K562 (cell line): ENCODE results near the gene GMDS. TPM values are rescaled to one million over a fixed set of nuclear protein-coding genes. Genes with fewer than 3 reads are reported as not detected.

Source experiments
- ATAC-seq: fragments of 200-7000 bp; cut with Tn5 transposase; 3 replicates; pipeline ENCODE4 v1.9.1; 2020; ENCODE audit warnings: moderate library complexity
- BruUV-seq: library from RNA; stranded (reverse); fragments of 400-500 nt; replicated peaks from 2 replicates; lab custom pipeline; 2021; lab: Mats Ljungman, UMichigan
- CTCF ChIA-PET: fragments of 300-600 bp; formaldehyde crosslinking; extraction: SDS; loops from one replicate; lab custom pipeline; 2021; ENCODE audit warnings: low intra/inter-chr PET ratio; lab: Yijun Ruan, JAX
- POLR2A ChIA-PET: fragments of 300-600, 350-650 bp; sonication (Branson Sonifier 250); formaldehyde crosslinking; extraction: SDS; loops from one replicate; lab custom pipeline; 2021; ENCODE audit warnings: antibody characterized with exemption, inconsistent platforms; lab: Yijun Ruan, JAX
- DNase-seq, 4 experiments: peaks; one replicate each; pipeline versions ENCODE4 v3.0.0 to v3.0.0-alpha.2; 2011 to 2018; ENCODE audit warnings: low spot score in 3 of 4, mixed read lengths in 3 of 4; ENCODE audit errors: extremely low read depth in 1 of 4
- FAIRE-seq: peaks from 2 replicates; lab custom pipeline; 2011; peaks lifted over from hg19 to GRCh38; lab: Jason Lieb, UNC
- H2AFZ ChIP-seq: 2 replicates; pipeline ENCODE4 v1.6.0; 2011; ENCODE audit warnings: low read depth, low read length, control low read depth, inconsistent platforms
- H3K27ac ChIP-seq: fragments of 200-600 bp; 3 replicates; pipeline ENCODE4 v1.8.0; 2011; ENCODE audit warnings: low read depth, mild to moderate bottlenecking, control low read depth, inconsistent platforms, low read length, moderate library complexity, mixed read lengths; ENCODE audit errors: extremely low read depth
- H3K27me3 ChIP-seq, 2 experiments: fragments of 300-600 bp in 1 of 2; 2 replicates in 1 of 2; 3 replicates in 1 of 2; pipeline versions ENCODE4 v1.6.0 to v1.8.0; 2011; ENCODE audit warnings: inconsistent platforms in 2 of 2, low read length in 2 of 2, mild to moderate bottlenecking in 1 of 2, mixed read lengths in 1 of 2, moderate library complexity in 1 of 2; ENCODE audit not compliant: control insufficient read depth in 2 of 2, insufficient read depth in 2 of 2
- H3K36me3 ChIP-seq: fragments of 300-600 bp; 3 replicates; pipeline ENCODE4 v1.8.0; 2011; ENCODE audit warnings: mild to moderate bottlenecking, low read length, inconsistent platforms; ENCODE audit not compliant: control insufficient read depth, insufficient read depth
- H3K4me1 ChIP-seq, 2 experiments: fragments of 200-600 bp in 1 of 2; replicated peaks in 1 of 2; 2 replicates in 1 of 2; 3 replicates in 1 of 2; pipeline versions ENCODE4 v1.5.1 to v1.8.0; 2011; ENCODE audit warnings: inconsistent platforms in 2 of 2, low read length in 2 of 2, mild to moderate bottlenecking in 1 of 2, mixed read lengths in 1 of 2, moderate library complexity in 1 of 2; ENCODE audit not compliant: control insufficient read depth in 2 of 2, insufficient read depth in 2 of 2
- H3K4me2 ChIP-seq: 2 replicates; pipeline ENCODE4 v1.6.1; 2011; ENCODE audit warnings: low read length, control low read depth, inconsistent platforms, mixed read lengths; ENCODE audit not compliant: insufficient read depth
- H3K4me3 ChIP-seq: fragments of 200-600 bp; sonication (generic), shearing (Covaris generic); 2 replicates; pipeline ENCODE4 v1.5.1; 2016; ENCODE audit warnings: control low read depth, inconsistent platforms
- H3K79me2 ChIP-seq: fragments of 200-600 bp; 3 replicates; pipeline ENCODE4 v1.8.0; 2011; ENCODE audit warnings: low read length, inconsistent platforms; ENCODE audit not compliant: control insufficient read depth, insufficient read depth
- H3K9ac ChIP-seq, 2 experiments: 2 replicates each; pipeline versions ENCODE4 v1.6.0 to v1.6.1; 2011; ENCODE audit warnings: low read depth in 2 of 2, low read length in 2 of 2, control low read depth in 1 of 2, inconsistent platforms in 1 of 2, mild to moderate bottlenecking in 1 of 2, mixed read lengths in 1 of 2; ENCODE audit not compliant: insufficient read depth in 1 of 2
- H3K9me1 ChIP-seq: one replicate; pipeline ENCODE4 v1.6.0; 2011; ENCODE audit warnings: inconsistent platforms, mild to moderate bottlenecking, low read length, moderate library complexity; ENCODE audit not compliant: control insufficient read depth, insufficient read depth
- H3K9me3 ChIP-seq: replicated peaks from 2 replicates; pipeline ENCODE4 v1.5.1; 2011; ENCODE audit warnings: low read depth, low read length, inconsistent platforms; ENCODE audit not compliant: control insufficient read depth, insufficient read depth
- H4K20me1 ChIP-seq: replicated peaks from 2 replicates; pipeline ENCODE4 v1.6.1; 2011; ENCODE audit warnings: low read length, inconsistent platforms, mixed read lengths; ENCODE audit not compliant: control insufficient read depth, insufficient read depth
- DACH1 ChIP-seq: fragments of 450-650 bp; IDR thresholded peaks from 2 replicates; pipeline ENCODE4 v1.6.1; 2018; ENCODE audit not compliant: partially characterized antibody
- EGR1 ChIP-seq: fragments of 450-650 bp; conservative IDR thresholded peaks from 2 replicates; pipeline ENCODE4 v1.6.1; 2017; ENCODE audit warnings: mild to moderate bottlenecking
- FUS ChIP-seq: fragments of 200-400 bp; formaldehyde crosslinking; optimal IDR thresholded peaks from 2 replicates; pipeline ENCODE3; 2017; ENCODE audit warnings: low read depth, low read length
- HDAC2 ChIP-seq: fragments of 450-650 bp; IDR thresholded peaks from 2 replicates; pipeline ENCODE4 v1.6.1; 2016; ENCODE audit warnings: mild to moderate bottlenecking
- POLR2AphosphoS2 ChIP-seq: IDR thresholded peaks from 2 replicates; pipeline ENCODE4 v1.6.1; 2012; ENCODE audit warnings: low read length, improper control_type of control experiment
- RNF2 ChIP-seq: sonication (generic); IDR thresholded peaks from 2 replicates; pipeline ENCODE4 v1.6.1; 2016
- SNIP1 ChIP-seq: fragments of 450-650 bp; IDR thresholded peaks from 2 replicates; pipeline ENCODE4 v1.7.1; 2017; ENCODE audit warnings: low read depth, mild to moderate bottlenecking
- ZBTB7A ChIP-seq: IDR thresholded peaks from 2 replicates; pipeline ENCODE4 v1.6.1; 2011; ENCODE audit warnings: low read depth, mild to moderate bottlenecking, low read length, moderate library complexity, borderline replicate concordance; ENCODE audit not compliant: control insufficient read depth
- ZFP36 ChIP-seq: fragments of 150-350 bp; IDR thresholded peaks from 2 replicates; pipeline ENCODE4 v1.6.1; 2018; ENCODE audit warnings: low read length, low read depth; ENCODE audit not compliant: partially characterized antibody
- ZFPM2 ChIP-seq: fragments of 250-450 bp; sonication (Bioruptor Pico); IDR thresholded peaks from 2 replicates; pipeline ENCODE4 v1.5.1; 2022; ENCODE audit warnings: mild to moderate bottlenecking
- ZNF311 ChIP-seq: fragments of 250-450 bp; sonication (Bioruptor Pico); IDR thresholded peaks from 2 replicates; pipeline ENCODE4 v1.4.0; 2020; ENCODE audit warnings: mild to moderate bottlenecking, moderate library complexity
- ZNF444 ChIP-seq: fragments of 250-450 bp; sonication (Bioruptor Pico); IDR thresholded peaks from 2 replicates; pipeline ENCODE4 v1.4.0; 2020; ENCODE audit warnings: mild to moderate bottlenecking, moderate library complexity
- WGBS: fragments of 100-300 bp; shearing (Covaris generic); methylation state at CpG from one replicate; pipeline ENCODE4 v1.1.6; 2016; ENCODE audit warnings: low coverage, mixed read lengths; ENCODE audit not compliant: insufficient coverage; ENCODE audit errors: missing lambda C conversion rate; 5-methylcytosine and 5-hydroxymethylcytosine counted together
- in situ Hi-C: fragments of 300-500 bp; cut with MboI; formaldehyde crosslinking; loops from 4 replicates; pipeline ENCODE4 v1.15.0; 2018; ENCODE audit warnings: inconsistent platforms, mixed read lengths
- intact Hi-C: fragments of 100-400 bp; cut with micrococcal nuclease; formaldehyde crosslinking; loops from 2 replicates; pipeline ENCODE4 v1.14.2; 2022
- polyA plus RNA-seq, 8 experiments: library from polyadenylated mRNA; depleted of rRNA in 4 of 8; stranded (reverse) in 5 of 8; unstranded in 3 of 8; fragments of >200 nt; fragmentation: Nextera tagmentation in 2 of 8; fragmentation: Illumina TruSeq in 1 of 8; extraction: Ambion mirVana in 2 of 8; extraction: Trizol in 1 of 8; gene quantifications; 2 replicates each; pipeline versions ENCODE4 v1.2.1 to v1.2.3, GENCODE V29; 2011 to 2014; ENCODE audit warnings: inconsistent platforms in 1 of 8, missing spikeins in 1 of 8
- total RNA-seq, 7 experiments: library from RNA; depleted of rRNA in 6 of 7; stranded (reverse); fragments of >200 nt in 6 of 7; fragmentation: Illumina TruSeq in 2 of 7; extraction: Trizol in 2 of 7; gene quantifications; 2 replicates each; pipeline versions ENCODE4 v1.2.1 to v1.2.3, GENCODE V29; 2011 to 2021; ENCODE audit warnings: low replicate concordance in 1 of 7
- TF ChIP-seq, protein P1 (sequence below): sonication (generic); formaldehyde crosslinking; IDR thresholded peaks from 2 replicates; pipeline ENCODE4 v1.8.0; 2023; ENCODE audit warnings: missing genetic modification reagents, mild to moderate bottlenecking, borderline replicate concordance

GMDS gene
- total and polyA plus RNA-seq, 9 of the 15 experiments (the other 6 are each of a cell fraction or from before 2014, with no cell fraction given), result 0.48 to 31.8 (median 13.4) TPM

DNA sequence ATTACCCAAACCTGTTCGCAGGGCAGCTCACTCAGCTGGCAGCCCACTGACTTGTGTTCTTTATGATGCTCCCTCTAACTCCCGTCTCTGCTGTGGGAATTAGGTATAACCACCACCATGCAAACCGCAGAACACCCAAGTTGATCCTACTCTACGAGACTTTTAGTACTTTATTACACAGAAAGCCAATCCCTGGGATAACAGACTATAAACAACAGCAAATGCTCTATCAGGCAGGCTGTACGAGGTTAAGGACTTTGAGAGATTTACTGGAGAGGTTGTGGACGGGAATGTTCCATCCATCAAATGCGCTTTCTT lies 394.6 kb downstream of the GMDS start (continued):
- no peak for TF ChIP-seq ZNF444

DNA sequence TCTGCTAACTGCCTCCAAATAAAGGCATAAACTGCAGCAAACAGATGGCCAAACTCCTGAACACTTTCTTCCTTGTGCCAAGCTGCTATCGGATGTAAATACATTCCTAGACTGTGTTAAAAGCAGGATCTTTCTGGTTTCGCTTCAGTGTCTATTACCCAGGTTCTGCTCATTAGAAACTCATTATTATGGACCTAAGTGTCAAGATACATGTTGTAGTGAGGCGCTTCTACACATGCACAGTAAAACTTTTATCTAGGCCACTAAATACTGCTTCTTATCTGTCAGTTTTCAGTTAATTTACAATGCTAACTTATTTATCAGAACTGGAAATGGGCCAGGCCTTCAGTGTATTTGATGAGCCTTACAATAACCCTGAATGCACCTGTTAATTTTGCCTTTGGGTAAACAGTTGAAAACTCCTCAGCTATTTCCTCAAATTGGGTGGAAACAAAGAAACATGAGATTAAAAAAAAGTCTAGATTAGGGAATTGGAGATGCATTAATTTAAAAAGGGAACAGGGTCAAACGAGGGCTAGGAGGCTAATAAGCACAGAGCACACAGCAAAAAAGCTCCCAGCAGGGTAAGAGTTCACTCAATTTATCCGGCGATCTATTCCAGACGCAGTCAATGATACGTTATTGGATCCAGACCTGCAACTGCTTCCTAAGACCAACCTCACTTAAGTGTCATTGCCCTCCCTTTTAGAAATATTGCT lies 395.1 kb downstream of the GMDS start:
- no TSS peak for BruUV-seq
- Histone ChIP-seq H3K36me3 (no peaks in the 10 kb centered on the region), H3K9me3 (no peaks in the 10 kb centered on the region), H3K9ac (no peak overlapping the region), H3K9me1 (no peaks in the 10 kb centered on the region), H3K27me3 (peaks cover 9 to 20% of the 10 kb centered on the region in 2 experiments), H3K79me2 (no peaks in the 10 kb centered on the region), H4K20me1 (no peaks in the 10 kb centered on the region), H3K4me2 (no peak overlapping the region), H3K27ac (no peak overlapping the region), H2AFZ (no peak overlapping the region), H3K4me1 (no peaks in the 10 kb centered on the region), H3K4me3 (no peak overlapping the region)
- no peak for FAIRE-seq
- CTCF ChIA-PET, result no interaction called here
- WGBS, result 8% methylated on average over 8 of the region's 8 CpGs
- in situ Hi-C loops, result no loop called here
- no peak for DNase-seq
- POLR2A ChIA-PET, result interaction anchor here (1.1 to 1.9 kb wide), 2 partner anchors 9 to 12 kb away, joined by 5 read pairs; no protein-coding TSS in a partner anchor
- intact Hi-C loops, result no loop called here
- ATAC-seq, result no peak
- no peak for TF ChIP-seq DACH1
- no peak for TF ChIP-seq SNIP1
- TF ChIP-seq FUS, result no peak
- TF ChIP-seq ZNF311 (CRISPR knock-in tag), result no peak
- no peak for TF ChIP-seq HDAC2
- TF ChIP-seq RNF2, result no peak
- TF ChIP-seq, protein P1, sequence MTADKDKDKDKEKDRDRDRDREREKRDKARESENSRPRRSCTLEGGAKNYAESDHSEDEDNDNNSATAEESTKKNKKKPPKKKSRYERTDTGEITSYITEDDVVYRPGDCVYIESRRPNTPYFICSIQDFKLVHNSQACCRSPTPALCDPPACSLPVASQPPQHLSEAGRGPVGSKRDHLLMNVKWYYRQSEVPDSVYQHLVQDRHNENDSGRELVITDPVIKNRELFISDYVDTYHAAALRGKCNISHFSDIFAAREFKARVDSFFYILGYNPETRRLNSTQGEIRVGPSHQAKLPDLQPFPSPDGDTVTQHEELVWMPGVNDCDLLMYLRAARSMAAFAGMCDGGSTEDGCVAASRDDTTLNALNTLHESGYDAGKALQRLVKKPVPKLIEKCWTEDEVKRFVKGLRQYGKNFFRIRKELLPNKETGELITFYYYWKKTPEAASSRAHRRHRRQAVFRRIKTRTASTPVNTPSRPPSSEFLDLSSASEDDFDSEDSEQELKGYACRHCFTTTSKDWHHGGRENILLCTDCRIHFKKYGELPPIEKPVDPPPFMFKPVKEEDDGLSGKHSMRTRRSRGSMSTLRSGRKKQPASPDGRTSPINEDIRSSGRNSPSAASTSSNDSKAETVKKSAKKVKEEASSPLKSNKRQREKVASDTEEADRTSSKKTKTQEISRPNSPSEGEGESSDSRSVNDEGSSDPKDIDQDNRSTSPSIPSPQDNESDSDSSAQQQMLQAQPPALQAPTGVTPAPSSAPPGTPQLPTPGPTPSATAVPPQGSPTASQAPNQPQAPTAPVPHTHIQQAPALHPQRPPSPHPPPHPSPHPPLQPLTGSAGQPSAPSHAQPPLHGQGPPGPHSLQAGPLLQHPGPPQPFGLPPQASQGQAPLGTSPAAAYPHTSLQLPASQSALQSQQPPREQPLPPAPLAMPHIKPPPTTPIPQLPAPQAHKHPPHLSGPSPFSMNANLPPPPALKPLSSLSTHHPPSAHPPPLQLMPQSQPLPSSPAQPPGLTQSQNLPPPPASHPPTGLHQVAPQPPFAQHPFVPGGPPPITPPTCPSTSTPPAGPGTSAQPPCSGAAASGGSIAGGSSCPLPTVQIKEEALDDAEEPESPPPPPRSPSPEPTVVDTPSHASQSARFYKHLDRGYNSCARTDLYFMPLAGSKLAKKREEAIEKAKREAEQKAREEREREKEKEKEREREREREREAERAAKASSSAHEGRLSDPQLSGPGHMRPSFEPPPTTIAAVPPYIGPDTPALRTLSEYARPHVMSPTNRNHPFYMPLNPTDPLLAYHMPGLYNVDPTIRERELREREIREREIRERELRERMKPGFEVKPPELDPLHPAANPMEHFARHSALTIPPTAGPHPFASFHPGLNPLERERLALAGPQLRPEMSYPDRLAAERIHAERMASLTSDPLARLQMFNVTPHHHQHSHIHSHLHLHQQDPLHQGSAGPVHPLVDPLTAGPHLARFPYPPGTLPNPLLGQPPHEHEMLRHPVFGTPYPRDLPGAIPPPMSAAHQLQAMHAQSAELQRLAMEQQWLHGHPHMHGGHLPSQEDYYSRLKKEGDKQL (CRISPR knock-in tag), result no peak
- no peak for TF ChIP-seq EGR1
- no peak for TF ChIP-seq POLR2AphosphoS2
- TF ChIP-seq ZFP36, result no peak
- no peak for TF ChIP-seq ZFPM2 (CRISPR knock-in tag)
- no peak for TF ChIP-seq ZBTB7A
- TF ChIP-seq, all 486 proteins: peak for 0
